Panc1 (cell line): ENCODE data around the gene HOXB3. TPM values are rescaled to one million over a fixed set of nuclear protein-coding genes. Genes with fewer than 3 reads are reported as not detected.

Source experiments
- ATAC-seq: fragments of 200-7000 bp; cut with Tn5 transposase; 2 replicates; pipeline ENCODE4 v1.9.1; 2020; ENCODE audit warnings: mild to moderate bottlenecking, moderate library complexity
- BruUV-seq: library from RNA; stranded (reverse); fragments of 400-500 nt; replicated peaks from 2 replicates; lab custom pipeline; 2021; lab: Mats Ljungman, UMichigan
- CTCF ChIA-PET: fragments of 300-600 bp; sonication (Branson Sonifier 250); formaldehyde crosslinking; loops from one replicate; lab custom pipeline; 2022; ENCODE audit warnings: antibody characterized with exemption; lab: Charles Lee
- POLR2A ChIA-PET: fragments of 300-600 bp; sonication (Branson Sonifier 250); formaldehyde crosslinking; loops from one replicate; lab custom pipeline; 2022; ENCODE audit warnings: antibody characterized with exemption; lab: Charles Lee
- DNase-seq: peaks from one replicate; pipeline ENCODE4 v3.0.0-alpha.2; 2010; ENCODE audit warnings: low read depth, low spot score
- H3K27ac ChIP-seq: 2 replicates; pipeline ENCODE4 v1.5.1; 2011; ENCODE audit warnings: mild to moderate bottlenecking, low read length, inconsistent platforms
- H3K27me3 ChIP-seq: fragments of 200-500 bp; sonication (Bioruptor generic); 2 replicates; pipeline ENCODE4 v1.6.0; 2014; ENCODE audit warnings: low read length, inconsistent platforms; ENCODE audit not compliant: control insufficient read depth, insufficient read depth
- H3K36me3 ChIP-seq: fragments of 200-500 bp; sonication (Bioruptor generic); 2 replicates; pipeline ENCODE4 v1.5.1; 2014; ENCODE audit warnings: inconsistent platforms, mild to moderate bottlenecking, low read length, moderate library complexity; ENCODE audit not compliant: control insufficient read depth, insufficient read depth
- H3K4me1 ChIP-seq: 2 replicates; pipeline ENCODE4 v1.5.1; 2011; ENCODE audit warnings: inconsistent platforms, mild to moderate bottlenecking, low read length, moderate library complexity; ENCODE audit not compliant: control insufficient read depth, insufficient read depth
- H3K4me3 ChIP-seq, 2 experiments: 2 replicates each; pipeline ENCODE4 v1.5.1; 2011 to 2012; ENCODE audit warnings: low read depth in 2 of 2, low read length in 2 of 2, mild to moderate bottlenecking in 2 of 2, inconsistent platforms in 1 of 2, moderate library complexity in 1 of 2
- H3K9me3 ChIP-seq: fragments of 200-500 bp; sonication (Bioruptor generic); 2 replicates; pipeline ENCODE4 v1.5.1; 2014; ENCODE audit warnings: low read depth, mild to moderate bottlenecking, inconsistent platforms, low read length, moderate library complexity; ENCODE audit not compliant: control insufficient read depth, insufficient read depth
- POLR2AphosphoS5 ChIP-seq: IDR thresholded peaks from 2 replicates; pipeline ENCODE4 v1.6.1; 2012; ENCODE audit warnings: mild to moderate bottlenecking, low read depth, low read length, moderate library complexity
- TCF7L2 ChIP-seq: IDR thresholded peaks from 2 replicates; pipeline ENCODE4 v1.6.1; 2011; ENCODE audit warnings: mild to moderate bottlenecking, low read depth, low read length, inconsistent platforms
- in situ Hi-C: cut with HindIII; loops from 2 replicates; pipeline ENCODE4 v1.10.0; 2016; ENCODE audit warnings: low sequenced_read_pairs, low pct_unique_long_range_greater_than_20kb
- intact Hi-C: fragments of 100-400 bp; cut with micrococcal nuclease; formaldehyde crosslinking; loops from one replicate; pipeline ENCODE4 v1.10.0; 2022; ENCODE audit not compliant: unreplicated experiment
- total RNA-seq: library from RNA; stranded (reverse); gene quantifications from one replicate; pipeline ENCODE4 v1.2.1, GENCODE V29; 2021; ENCODE audit not compliant: unreplicated experiment
- TF ChIP-seq, protein P1 (sequence below), 2 experiments: IDR thresholded peaks; 2 replicates each; pipeline ENCODE4 v1.6.1; 2011 to 2012; ENCODE audit warnings: low read depth in 2 of 2, control low read depth in 1 of 2, low read length in 1 of 2, mild to moderate bottlenecking in 1 of 2, moderate library complexity in 1 of 2; ENCODE audit not compliant: insufficient read depth in 1 of 2
- TF ChIP-seq, protein P2 (sequence below): fragments of 450-650 bp; IDR thresholded peaks from 2 replicates; pipeline ENCODE4 v1.5.1; 2017; ENCODE audit warnings: mild to moderate bottlenecking

The HOXB3 gene
- total RNA-seq, 1 experiment from 2014 or later = 127 TPM

- Histone ChIP-seq H3K4me1 (peaks cover 31% of the 10 kb centered on the region), H3K27ac (no peak overlapping the region; the same call in 1 of the 2 replicates), H3K27me3 (no peaks in the 10 kb centered on the region), H3K4me3 (no peak overlapping the region), H3K9me3 (no peaks in the 10 kb centered on the region), H3K36me3 (peaks cover 9% of the 10 kb centered on the region; the same call in 1 of the 2 replicates)
- DNase-seq (no peak), ATAC-seq (0 out of 2 replicates have a peak, but pooled peaks have one; percentile 5)
- no TSS peak for BruUV-seq
- POLR2A ChIA-PET = interaction anchor here (1.5 kb wide), 1 partner anchor 11 kb away, joined by 27 read pairs; the partner anchor contains the start of gene HOXB9
- TF ChIP-seq TCF7L2 (no peak), POLR2AphosphoS5 (no peak)
- TF ChIP-seq, protein P1, sequence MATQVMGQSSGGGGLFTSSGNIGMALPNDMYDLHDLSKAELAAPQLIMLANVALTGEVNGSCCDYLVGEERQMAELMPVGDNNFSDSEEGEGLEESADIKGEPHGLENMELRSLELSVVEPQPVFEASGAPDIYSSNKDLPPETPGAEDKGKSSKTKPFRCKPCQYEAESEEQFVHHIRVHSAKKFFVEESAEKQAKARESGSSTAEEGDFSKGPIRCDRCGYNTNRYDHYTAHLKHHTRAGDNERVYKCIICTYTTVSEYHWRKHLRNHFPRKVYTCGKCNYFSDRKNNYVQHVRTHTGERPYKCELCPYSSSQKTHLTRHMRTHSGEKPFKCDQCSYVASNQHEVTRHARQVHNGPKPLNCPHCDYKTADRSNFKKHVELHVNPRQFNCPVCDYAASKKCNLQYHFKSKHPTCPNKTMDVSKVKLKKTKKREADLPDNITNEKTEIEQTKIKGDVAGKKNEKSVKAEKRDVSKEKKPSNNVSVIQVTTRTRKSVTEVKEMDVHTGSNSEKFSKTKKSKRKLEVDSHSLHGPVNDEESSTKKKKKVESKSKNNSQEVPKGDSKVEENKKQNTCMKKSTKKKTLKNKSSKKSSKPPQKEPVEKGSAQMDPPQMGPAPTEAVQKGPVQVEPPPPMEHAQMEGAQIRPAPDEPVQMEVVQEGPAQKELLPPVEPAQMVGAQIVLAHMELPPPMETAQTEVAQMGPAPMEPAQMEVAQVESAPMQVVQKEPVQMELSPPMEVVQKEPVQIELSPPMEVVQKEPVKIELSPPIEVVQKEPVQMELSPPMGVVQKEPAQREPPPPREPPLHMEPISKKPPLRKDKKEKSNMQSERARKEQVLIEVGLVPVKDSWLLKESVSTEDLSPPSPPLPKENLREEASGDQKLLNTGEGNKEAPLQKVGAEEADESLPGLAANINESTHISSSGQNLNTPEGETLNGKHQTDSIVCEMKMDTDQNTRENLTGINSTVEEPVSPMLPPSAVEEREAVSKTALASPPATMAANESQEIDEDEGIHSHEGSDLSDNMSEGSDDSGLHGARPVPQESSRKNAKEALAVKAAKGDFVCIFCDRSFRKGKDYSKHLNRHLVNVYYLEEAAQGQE (IDR thresholded peaks at IDR 0.05; ENCODE audit: insufficient read depth in 1 of 2, low read depth in 2 of 2, low read length in 1 of 2) = no peak
- intact Hi-C loops (no loop called here), in situ Hi-C loops (no loop called here)
- CTCF ChIA-PET = interaction anchor here (0.5 to 1.4 kb wide), 4 partner anchors 14 to 255 kb away, joined by 3 to 5 read pairs (median 4); partner anchors contain the start of gene ATP5MC1
These were observed 47.6 kb upstream of the HOXB3 start for GRCh38 chr17:48637323-48638260.

DNA sequence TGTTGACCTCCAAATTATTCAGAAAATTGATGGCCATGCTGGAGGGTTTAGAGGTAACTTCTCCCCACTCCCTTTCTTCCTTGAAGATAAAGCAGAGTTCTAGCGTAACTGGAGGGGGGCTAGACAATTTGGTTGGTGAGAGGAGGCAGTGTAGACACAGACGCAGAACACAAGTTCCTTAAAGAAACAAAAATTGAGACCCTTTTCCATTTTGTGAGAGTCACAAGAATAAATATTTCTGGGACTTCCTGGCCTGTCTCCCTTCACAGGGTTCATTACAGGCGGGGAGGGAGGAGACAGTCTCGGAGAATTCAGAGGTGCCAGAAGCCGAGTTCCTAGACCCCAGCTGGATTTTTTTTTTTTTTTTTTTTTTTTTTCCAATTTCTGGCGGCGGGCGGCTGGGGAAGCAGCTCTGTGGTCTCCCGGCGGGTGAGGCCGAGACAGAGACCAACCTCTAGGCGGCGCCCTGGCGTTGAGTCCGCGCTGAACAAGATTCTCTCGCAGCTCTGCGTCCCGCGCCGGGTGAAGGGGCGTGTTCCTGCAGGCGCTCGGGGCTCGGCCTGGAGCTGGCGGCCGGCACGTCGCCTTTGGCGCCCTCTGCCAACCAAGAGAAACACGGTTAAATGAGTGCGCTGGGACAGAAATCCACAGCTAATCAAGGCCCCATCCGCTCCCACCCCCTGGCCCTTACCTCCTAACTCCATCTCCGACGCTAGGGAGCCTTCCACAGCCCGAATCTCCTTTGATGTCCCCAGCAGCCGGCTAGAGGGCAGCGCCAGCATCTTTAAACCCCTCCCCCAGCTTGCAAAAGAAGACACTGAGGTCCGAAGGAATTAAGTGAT, 46.4 kb upstream of the HOXB3 start:
- intact Hi-C loops = no loop called here
- Histone ChIP-seq H3K9me3 (no peaks in the 10 kb centered on the region), H3K36me3 (peaks cover 9% of the 10 kb centered on the region; the same call in 1 of the 2 replicates), H3K27ac (no peak overlapping the region; the same call in 1 of the 2 replicates), H3K27me3 (no peaks in the 10 kb centered on the region), H3K4me3 (no peak overlapping the region), H3K4me1 (peaks cover 33% of the 10 kb centered on the region)
- ATAC-seq (peak; percentile 54), DNase-seq (no peak)
- in situ Hi-C loops = no loop called here
- POLR2A ChIA-PET = interaction anchor here (0.6 to 1.5 kb wide), 3 partner anchors 10 to 29 kb away, joined by 3 to 27 read pairs (median 26); partner anchors contain the start of gene HOXB9
- TF ChIP-seq, protein P2, sequence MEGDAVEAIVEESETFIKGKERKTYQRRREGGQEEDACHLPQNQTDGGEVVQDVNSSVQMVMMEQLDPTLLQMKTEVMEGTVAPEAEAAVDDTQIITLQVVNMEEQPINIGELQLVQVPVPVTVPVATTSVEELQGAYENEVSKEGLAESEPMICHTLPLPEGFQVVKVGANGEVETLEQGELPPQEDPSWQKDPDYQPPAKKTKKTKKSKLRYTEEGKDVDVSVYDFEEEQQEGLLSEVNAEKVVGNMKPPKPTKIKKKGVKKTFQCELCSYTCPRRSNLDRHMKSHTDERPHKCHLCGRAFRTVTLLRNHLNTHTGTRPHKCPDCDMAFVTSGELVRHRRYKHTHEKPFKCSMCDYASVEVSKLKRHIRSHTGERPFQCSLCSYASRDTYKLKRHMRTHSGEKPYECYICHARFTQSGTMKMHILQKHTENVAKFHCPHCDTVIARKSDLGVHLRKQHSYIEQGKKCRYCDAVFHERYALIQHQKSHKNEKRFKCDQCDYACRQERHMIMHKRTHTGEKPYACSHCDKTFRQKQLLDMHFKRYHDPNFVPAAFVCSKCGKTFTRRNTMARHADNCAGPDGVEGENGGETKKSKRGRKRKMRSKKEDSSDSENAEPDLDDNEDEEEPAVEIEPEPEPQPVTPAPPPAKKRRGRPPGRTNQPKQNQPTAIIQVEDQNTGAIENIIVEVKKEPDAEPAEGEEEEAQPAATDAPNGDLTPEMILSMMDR = peak; percentile 93; the same call in 1 of the 2 replicates
- TF ChIP-seq, protein P1 (IDR thresholded peaks at IDR 0.05; ENCODE audit: insufficient read depth in 1 of 2, low read depth in 2 of 2, low read length in 1 of 2) = no peak
- TF ChIP-seq TCF7L2 = peak; percentile 73
- CTCF ChIA-PET = interaction anchor here (0.6 to 1.4 kb wide), 10 partner anchors 10 to 723 kb away, joined by 3 to 11 read pairs (median 4); partner anchors contain the start of genes ATP5MC1 and HOXB9
- BruUV-seq = no TSS peak
